Measurements from ENCODE around the gene VPS52. TPM values are rescaled to one million over a fixed set of nuclear protein-coding genes. Genes with fewer than 3 reads are reported as not detected.
"Not testable (repeated sequence)": the region's sequence is repeated elsewhere in the genome, so short reads cannot be mapped to it uniquely, and the experiment has no call there.

Gene VPS52
- total RNA-seq, 2 experiments from 2014 or later = 50.4 to 73.5 TPM

GRCh38 chr6:33276864-33277662 is 5.4 kb upstream of the VPS52 start, which contains the start of gene B3GALT4:
Gene B3GALT4 (plus strand): TSS chr6:33277123. CDS start chr6:33277420, 297 bp downstream.
- ChIA-PET POLR2A (interaction anchor here (0.5 to 3.2 kb wide), 7 partner anchors 10 to 149 kb away, joined by 3 to 19 read pairs (median 4); partner anchors contain the start of genes CUTA, PFDN6, RING1 and WDR46), CTCF (ENCODE audit: unreplicated experiment) (interaction anchor here (2.7 kb wide), 1 partner anchor 22 kb away, joined by 12 read pairs; no protein-coding TSS in a partner anchor)
- Histone ChIP-seq H3K79me2 (ENCODE audit: insufficient read depth, low read depth, low read length) (peaks cover 39% of the 10 kb centered on the region), H3K9me3 (ENCODE audit: low read length) (no peaks in the 10 kb centered on the region), H3K27ac (ENCODE audit: low read depth, low read length, poor library complexity, severe bottlenecking) (peak within 1 kb of the TSS; percentile 93), H3K4me2 (ENCODE audit: low read length) (peak within 1 kb of the TSS; percentile 93), H4K20me1 (ENCODE audit: insufficient read depth, low read length) (peaks cover 31% of the 10 kb centered on the region), H3K4me1 (ENCODE audit: insufficient read depth, low read length, poor library complexity, severe bottlenecking) (peaks cover 58% of the 10 kb centered on the region), H3K4me3 (ENCODE audit: low read depth, low read length, poor library complexity, severe bottlenecking) (peak within 1 kb of the TSS; percentile 97), H2AFZ (ENCODE audit: low read length) (peak within 1 kb of the TSS; percentile 9; the same call in 1 of the 2 replicates), H3K9me2 (ENCODE audit: insufficient read depth, low read length) (no peaks in the 10 kb centered on the region), H3K36me3 (ENCODE audit: insufficient read depth, low read length) (peaks cover 92% of the 10 kb centered on the region)
- TF ChIP-seq CTCF (conservative IDR thresholded peaks at IDR 0.05; ENCODE audit: low read length) (peak; percentile 53), EZH2phosphoT487 (IDR thresholded peaks at IDR 0.05; ENCODE audit: borderline replicate concordance, low read depth, low read length) (no peak)
- DNase-seq (ENCODE audit: low spot score) = peak; percentile 83
- no TSS peak for BruUV-seq (replicated peaks)
- intact Hi-C loops (cut with micrococcal nuclease; ENCODE audit: unreplicated experiment) = loop anchor here (2.0 to 5.0 kb wide), 3 partner anchors 68 to 150 kb away; partner anchors contain the start of gene KIFC1

DNA sequence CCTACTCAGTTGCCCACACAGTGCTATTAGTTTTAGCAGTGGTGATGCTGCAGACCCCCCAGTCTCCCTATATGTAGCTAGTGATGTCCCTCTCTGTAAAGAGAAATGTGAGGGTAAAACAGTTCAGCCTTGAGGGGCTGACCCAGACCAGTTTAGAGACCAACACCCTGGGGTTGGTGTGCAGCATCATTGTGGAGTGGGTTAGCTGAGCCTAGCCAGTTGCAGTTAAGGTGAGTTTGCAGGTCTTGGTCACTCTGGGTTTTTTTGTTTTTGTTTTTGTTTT is 4.8 kb upstream of the VPS52 start:
- H3K9me3 ChIP-seq (ENCODE audit: low read length) = no peaks in the 10 kb centered on the region
- TF ChIP-seq CTCF (conservative IDR thresholded peaks at IDR 0.05; ENCODE audit: low read length) (no peak), EZH2phosphoT487 (IDR thresholded peaks at IDR 0.05; ENCODE audit: borderline replicate concordance, low read depth, low read length) (no peak)
- BruUV-seq (replicated peaks) = no TSS peak
- H2AFZ ChIP-seq (ENCODE audit: low read length) = no peak overlapping the region
- H4K20me1 ChIP-seq (ENCODE audit: insufficient read depth, low read length) = peaks cover 31% of the 10 kb centered on the region
- H3K9me2 ChIP-seq (ENCODE audit: insufficient read depth, low read length) = no peaks in the 10 kb centered on the region
- H3K4me2 ChIP-seq (ENCODE audit: low read length) = peak overlapping the region; percentile 93
- H3K79me2 ChIP-seq (ENCODE audit: insufficient read depth, low read depth, low read length) = peaks cover 42% of the 10 kb centered on the region
- H3K36me3 ChIP-seq (ENCODE audit: insufficient read depth, low read length) = peaks cover 89% of the 10 kb centered on the region
- peak overlapping the region; percentile 97 for H3K4me3 ChIP-seq (ENCODE audit: low read depth, low read length, poor library complexity, severe bottlenecking)
- peak overlapping the region; percentile 93 for H3K27ac ChIP-seq (ENCODE audit: low read depth, low read length, poor library complexity, severe bottlenecking)
- DNase-seq (ENCODE audit: low spot score) = peak; percentile 20
- intact Hi-C loops (cut with micrococcal nuclease; ENCODE audit: unreplicated experiment) = loop anchor here (2.0 to 5.0 kb wide), 3 partner anchors 68 to 151 kb away; partner anchors contain the start of gene KIFC1
- CTCF ChIA-PET (ENCODE audit: unreplicated experiment) = interaction anchor here (2.7 kb wide), 1 partner anchor 23 kb away, joined by 12 read pairs; no protein-coding TSS in a partner anchor
- peaks cover 58% of the 10 kb centered on the region for H3K4me1 ChIP-seq (ENCODE audit: insufficient read depth, low read length, poor library complexity, severe bottlenecking)
- POLR2A ChIA-PET = interaction anchor here (0.7 to 3.2 kb wide), 5 partner anchors 11 to 142 kb away, joined by 3 to 19 read pairs (median 4); partner anchors contain the start of genes CUTA, PFDN6, RING1 and WDR46

DNA sequence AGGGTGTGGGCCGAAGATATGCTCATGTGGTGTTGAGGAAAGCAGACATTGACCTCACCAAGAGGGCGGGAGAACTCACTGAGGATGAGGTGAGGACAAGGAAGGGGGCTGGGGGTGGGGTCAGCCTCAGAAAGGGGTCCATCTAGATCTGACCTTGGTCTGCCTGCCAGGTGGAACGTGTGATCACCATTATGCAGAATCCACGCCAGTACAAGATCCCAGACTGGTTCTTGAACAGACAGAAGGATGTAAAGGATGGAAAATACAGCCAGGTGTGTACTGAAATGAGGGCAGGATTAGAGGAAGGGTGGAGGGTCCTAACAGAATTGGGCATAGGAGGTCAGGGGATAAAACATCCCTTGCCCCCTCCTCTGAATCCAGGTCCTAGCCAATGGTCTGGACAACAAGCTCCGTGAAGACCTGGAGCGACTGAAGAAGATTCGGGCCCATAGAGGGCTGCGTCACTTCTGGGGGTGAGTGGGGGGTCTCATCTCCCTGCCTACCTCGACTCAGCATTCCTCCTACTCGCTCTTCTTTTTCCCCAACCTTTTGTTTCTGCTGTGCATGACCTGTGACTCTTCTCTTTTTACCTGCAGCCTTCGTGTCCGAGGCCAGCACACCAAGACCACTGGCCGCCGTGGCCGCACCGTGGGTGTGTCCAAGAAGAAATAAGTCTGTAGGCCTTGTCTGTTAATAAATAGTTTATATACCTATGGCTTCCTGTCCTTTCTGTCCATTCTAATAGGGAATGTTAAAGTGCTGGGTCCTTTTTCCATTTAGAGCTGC is 4.3 kb upstream of the VPS52 start:
- H2AFZ ChIP-seq (ENCODE audit: low read length); H3K9me2 ChIP-seq (ENCODE audit: insufficient read depth, low read length); DNase-seq (ENCODE audit: low spot score); H3K9me3 ChIP-seq (ENCODE audit: low read length): not testable (repeated sequence)
- peak overlapping the region; percentile 97 for H3K4me3 ChIP-seq (ENCODE audit: low read depth, low read length, poor library complexity, severe bottlenecking)
- H3K4me1 ChIP-seq (ENCODE audit: insufficient read depth, low read length, poor library complexity, severe bottlenecking) = peaks cover 59% of the 10 kb centered on the region
- peak overlapping the region; percentile 93 for H3K4me2 ChIP-seq (ENCODE audit: low read length)
- peaks cover 45% of the 10 kb centered on the region for H3K79me2 ChIP-seq (ENCODE audit: insufficient read depth, low read depth, low read length)
- H3K36me3 ChIP-seq (ENCODE audit: insufficient read depth, low read length) = peaks cover 84% of the 10 kb centered on the region
- BruUV-seq (replicated peaks) = TSS peak; percentile 18
- H4K20me1 ChIP-seq (ENCODE audit: insufficient read depth, low read length) = peaks cover 31% of the 10 kb centered on the region
- peak overlapping the region; percentile 93 for H3K27ac ChIP-seq (ENCODE audit: low read depth, low read length, poor library complexity, severe bottlenecking)
- ChIA-PET POLR2A (interaction anchor here (0.7 to 3.2 kb wide), 3 partner anchors 13 to 67 kb away, joined by 3 to 19 read pairs (median 13); partner anchors contain the start of genes PFDN6, RING1, WDR46 and ZBTB22), CTCF (ENCODE audit: unreplicated experiment) (interaction anchor here (2.7 kb wide), 1 partner anchor 24 kb away, joined by 12 read pairs; no protein-coding TSS in a partner anchor)
- intact Hi-C loops (cut with micrococcal nuclease; ENCODE audit: unreplicated experiment) = loop anchor here (2.0 to 5.0 kb wide), 3 partner anchors 69 to 151 kb away; partner anchors contain the start of gene KIFC1
